ENCODE measurements around the gene CIDEA.

CIDEA gene

DNA sequence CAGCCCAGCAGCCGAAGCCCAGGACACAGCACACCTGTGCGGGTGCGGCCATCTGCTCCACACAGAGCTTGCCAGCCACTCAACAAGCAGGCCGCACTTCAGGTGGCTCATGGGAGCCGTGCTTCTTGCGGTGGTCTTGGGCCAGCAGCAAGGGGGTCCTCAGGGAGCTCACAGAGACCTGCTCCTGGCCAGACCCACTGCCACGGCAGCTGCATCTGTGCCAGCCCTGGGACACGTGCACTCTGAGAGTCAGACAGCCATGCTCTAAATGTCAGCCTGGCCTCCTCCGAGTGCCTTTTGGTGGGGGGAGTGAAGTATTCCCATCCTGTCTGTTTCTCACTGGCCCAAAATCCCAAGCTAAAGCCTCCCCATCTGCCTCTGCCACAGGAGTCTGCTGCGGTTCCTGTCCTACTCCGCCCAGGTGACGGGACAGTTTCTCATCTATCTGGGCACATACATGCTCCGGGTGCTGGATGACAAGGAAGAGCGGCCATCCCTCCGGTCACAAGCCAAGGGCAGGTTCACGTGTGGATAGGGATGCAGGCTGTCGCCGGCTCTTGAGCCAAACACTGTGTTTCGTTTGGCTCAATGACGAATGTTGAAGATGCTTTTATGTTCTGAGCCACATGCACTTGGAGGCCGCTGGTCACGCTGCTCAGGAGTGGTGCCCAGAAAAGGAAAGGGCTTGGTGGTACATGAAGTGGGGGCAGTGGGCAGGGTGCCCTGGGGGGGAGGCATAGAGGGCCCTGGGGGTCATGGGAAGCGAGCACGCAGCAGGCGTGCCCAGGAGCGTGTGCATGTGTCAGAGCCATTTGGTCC is 22.8 kb downstream of the CIDEA start:
- no peak for DNase-seq

DNA sequence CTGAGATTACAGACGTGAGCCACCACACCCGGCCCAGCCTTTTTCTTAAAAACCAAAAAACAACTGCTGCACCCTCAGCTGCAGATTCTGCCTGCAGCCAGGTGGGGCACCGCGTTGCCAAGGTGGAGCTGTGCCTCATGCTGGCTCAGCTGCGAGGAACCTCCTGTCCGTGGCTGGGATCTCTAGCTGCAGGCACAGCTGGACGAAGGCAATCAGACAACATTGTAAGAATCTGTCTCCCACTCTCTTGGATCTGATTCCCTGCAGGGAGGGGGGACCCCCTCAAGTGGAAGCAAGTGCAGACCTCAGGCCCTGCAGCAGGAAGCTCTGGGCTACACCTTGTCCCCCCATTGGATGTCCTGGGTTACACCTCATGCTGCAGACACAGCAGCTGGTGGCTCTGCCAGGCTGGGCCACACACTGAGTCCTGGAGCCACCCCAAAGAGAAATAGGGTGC is 24.1 kb downstream of the CIDEA start:
- no peak for DNase-seq

DNA sequence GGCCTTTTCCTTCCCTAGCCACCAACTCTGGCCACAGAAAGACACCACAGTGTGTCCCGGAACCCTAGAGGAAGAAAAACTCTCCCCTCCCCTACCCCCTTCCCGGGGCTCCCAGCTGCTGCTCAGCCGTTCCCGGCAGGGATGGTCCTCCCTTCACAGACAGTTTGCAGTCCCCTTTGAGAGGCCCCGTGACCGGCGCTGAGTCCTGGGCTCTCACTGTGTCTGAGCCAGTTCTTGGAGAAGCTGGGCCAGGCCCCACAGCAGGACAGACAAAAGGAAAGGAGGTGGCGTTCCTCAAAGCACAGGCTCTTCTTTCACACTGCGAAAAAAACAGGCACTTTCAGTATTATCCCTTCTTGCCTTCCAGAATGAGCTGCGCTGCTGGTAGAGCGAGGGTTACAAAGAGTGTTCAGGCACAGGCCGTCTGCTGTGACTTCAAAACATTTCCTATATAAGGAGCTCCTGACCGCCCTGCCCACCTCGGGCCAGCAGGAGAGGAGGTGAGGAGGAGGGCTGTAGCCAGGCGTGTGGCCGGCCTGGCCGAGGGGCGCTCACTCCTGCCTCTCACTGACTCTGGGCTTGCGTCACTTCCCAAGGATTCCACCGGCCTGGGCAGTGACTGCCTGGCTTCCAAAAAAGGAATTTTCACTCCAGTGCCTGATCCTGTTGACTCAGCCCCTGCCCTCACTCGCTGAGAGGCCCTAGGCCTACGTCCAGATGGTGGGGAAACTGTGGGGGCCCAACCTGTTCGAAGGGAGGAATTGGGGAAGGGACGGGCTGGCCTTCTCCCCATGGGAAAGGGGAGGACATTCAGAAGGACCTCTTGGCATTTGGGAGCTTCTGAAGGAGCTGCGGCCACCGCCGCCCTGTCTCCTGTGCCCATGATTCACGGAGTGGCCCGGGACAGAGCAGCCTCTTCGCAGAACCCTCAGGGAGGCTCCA is 24.9 kb downstream of the CIDEA start:
- no peak for DNase-seq

DNA sequence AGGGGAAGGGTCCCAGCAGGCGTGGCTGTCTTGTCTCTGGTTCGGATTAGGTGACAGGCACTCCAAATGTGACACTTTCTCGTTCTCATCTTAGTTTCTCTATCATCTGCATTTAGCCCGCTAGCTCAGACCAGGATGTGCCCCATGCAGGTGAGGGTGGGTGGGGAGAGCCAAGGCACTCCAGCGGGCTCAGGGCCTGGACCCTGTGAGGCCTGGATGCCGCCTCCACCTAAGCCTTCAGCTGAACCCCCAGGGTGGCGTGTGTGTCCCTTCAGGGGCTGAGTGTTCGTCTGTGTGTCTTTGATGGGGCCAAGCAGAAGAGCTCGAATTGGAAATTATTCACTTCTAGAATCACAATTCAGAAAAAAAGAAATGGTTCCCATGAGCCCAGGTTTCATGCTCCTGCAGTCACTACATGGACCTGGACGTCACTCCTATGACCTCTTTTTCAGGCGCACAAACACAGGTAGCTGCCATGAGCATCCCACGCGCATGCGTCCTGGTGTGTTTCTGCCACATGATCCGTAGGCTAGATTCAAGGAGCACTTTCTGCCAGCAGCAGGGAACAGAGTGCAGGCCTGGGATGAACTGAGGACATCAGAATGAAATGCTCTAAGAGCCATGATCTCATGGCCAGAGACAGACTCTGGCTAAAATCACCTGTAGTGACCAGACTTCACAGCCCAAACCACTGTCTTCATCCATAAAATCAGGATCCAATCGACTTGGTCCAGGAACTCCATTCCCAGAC is 25.8 kb downstream of the CIDEA start:
- no peak for DNase-seq

DNA sequence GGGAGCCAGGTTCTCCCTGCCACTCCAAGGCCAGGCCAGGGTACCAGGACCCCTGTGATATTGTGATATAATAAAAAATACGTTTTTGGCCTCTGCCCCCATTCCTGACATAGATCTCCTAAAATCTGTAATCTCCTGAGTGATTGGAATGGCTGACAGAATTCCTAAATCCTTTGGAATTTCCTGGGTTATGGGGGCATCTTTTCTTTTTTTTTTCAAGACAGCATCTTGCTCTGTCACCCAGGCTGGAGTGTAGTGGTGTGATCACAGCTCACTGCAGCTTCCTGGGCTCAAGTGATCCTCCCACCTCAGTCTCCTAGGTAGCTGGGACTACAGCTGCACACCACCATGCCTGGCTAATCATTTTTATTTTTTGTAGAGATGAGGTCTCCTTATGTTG is 27.7 kb downstream of the CIDEA start:
- DNase-seq, result no peak

DNA sequence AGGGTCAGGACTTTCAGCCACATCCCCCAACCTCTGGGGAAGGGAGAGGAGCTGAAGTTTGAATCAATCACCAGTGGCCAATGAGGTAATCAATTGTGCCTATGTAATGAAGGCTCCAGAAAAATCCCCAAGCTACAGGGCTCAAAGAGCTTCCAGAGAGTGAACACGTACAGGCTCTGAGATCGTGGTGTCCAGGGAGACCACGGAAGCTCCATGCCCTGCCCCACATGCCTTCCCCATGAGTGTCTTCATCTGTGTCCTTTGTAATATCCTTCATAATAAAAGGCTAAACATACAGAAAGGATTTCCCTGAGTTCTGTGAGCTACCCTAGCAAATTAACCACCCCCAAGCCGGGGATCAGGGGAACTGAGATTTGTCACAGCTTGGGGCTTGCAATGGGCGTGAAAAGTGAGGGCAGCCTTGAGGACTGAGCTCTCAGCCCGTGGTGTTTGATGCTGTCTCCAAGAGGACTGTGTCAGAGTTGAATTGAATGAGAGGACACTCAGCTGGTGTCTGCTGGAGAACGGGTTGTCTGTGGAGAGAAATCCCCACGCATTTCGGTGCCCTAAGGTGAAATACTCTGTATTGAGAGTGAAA is 28.4 kb downstream of the CIDEA start:
- no peak for DNase-seq

DNA sequence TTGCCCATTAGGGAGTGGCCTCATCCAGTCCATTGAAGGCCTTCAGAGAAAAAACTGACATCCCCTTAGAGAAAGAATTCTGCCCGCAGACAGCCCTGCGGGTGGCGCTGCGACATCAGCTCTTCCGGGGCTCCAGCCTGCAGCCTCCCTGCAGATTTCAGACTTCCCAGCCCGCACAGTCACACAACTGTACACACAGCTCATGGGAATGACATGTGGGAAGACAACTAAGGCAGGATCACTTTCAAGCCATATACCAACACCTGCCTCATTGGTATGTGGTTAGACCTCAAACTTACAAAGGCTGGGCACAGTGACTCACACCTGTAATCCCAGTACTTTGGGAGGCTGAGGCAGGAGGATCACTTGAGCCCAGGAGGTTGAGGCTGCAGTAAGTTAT is 29.1 kb downstream of the CIDEA start:
- DNase-seq, result no peak

DNA sequence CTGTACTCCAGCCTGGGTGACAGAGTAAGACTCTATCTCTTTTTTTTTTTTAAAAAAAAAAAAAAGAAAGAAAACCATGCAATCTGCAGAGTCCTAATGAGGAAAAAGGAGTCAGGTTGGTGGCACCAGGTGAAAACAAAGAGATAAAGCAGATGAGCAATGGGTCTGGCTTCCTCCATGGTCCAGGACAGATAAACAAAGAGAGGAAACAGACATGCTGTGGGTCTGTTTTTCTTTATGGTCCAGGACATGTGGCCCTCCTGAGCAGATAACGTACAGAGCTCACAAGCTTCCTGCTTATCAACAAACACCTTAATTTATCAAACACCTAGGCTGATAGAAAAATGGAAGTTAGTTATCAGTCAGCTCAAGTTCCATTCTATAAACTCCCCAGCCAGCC is 29.5 kb downstream of the CIDEA start:
- no peak for DNase-seq

DNA sequence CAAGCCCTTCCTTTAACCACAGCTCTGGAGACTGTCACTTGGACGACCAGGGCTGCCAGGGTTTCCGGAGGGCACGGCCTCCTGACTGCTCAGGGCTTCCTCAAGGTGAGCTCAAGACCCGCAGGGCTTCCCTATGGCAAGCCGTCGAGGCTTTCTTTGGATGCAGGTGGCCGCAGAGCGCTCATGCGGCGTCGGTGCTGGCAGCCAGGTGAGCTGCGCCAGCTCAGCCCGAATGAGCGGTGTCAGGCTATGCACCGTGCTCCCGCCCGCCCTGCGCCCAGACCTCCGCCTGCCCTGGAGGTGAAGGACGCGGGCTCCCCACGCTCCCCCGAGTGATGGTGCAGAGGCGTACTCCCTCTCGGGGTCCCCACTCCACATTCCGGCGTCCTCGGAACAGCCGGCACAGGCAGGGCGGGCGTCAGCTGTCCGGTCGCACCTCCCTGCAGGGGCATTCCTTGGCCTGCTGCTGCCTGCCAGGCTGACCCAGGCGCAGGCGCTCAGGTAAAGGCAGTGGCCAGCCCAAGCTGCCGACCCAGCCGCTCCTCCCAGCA is 33.0 kb downstream of the CIDEA start:
- DNase-seq, result no peak

DNA sequence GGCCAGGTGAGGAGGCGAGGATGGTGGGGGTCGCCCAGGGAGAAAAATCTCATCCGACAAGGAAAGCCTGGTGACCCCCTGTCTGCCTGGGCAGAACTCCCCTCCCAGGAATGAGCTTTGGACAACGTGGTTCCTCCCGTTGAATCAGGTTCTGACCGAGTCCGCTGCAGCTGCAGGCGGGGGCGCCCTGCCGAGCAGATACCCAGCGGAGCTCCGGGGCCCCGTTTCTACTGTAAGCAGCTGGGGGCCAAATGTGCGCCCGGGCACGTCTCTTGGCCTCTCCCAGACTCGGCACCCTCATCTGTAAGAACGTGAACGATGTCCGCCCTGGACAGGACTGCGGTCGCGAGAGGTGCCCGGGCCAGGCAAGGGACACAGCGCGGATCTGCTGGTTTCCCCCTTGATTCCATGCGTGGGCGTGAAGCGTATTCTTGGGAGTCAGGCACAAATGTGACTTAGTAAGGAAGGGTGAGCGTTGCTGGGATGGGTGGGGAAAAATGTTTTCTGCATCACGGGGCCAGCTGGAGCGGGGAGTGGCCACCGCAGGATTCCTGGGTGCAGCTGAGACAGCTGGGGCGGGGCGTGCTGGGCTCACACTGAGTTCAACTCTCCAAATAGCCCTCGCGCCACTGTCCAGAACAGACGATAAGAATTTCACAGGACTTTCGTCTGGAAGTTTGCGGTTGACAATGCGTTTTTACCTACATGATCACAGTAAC is 33.7 kb downstream of the CIDEA start:
- DNase-seq, result peak in 1 of 2 experiments; percentile 29

DNA sequence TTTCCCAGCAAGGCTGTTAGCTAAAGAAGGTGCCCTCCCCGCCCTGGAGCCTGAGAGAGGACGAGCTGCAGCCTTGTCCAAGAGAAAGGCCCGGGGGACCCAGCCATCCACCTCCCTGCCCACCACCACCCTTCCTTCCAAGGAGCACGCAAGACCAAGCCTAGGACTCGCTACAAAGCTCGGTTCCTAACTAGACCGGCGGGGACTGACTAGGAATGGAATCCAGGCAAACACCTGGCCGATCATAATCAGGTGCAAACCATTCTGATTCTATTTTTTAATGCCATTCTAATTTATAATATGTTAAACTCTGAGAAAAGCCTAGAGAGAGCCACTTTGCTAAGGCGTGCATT is 34.2 kb downstream of the CIDEA start:
- DNase-seq, result no peak

DNA sequence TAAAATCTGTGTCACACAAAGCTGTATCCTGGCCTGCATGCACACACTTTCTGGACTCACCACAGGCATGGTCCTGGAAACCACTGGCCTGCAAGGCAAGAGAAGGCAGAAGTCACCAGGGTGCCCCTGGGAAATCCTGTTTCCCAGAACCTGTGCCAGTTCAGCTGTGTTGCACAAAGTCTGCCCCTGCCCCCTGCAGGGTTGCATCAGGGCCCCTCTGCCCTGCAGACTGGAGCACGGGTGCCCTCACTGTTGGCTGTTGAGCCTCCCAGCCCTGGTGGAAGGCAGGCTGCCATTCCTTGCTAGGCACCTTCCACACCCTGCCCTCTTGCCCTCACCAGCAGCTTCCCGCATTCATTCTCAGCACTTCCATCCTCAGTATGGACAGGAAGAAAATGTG is 35.9 kb downstream of the CIDEA start:
- no peak for DNase-seq

DNA sequence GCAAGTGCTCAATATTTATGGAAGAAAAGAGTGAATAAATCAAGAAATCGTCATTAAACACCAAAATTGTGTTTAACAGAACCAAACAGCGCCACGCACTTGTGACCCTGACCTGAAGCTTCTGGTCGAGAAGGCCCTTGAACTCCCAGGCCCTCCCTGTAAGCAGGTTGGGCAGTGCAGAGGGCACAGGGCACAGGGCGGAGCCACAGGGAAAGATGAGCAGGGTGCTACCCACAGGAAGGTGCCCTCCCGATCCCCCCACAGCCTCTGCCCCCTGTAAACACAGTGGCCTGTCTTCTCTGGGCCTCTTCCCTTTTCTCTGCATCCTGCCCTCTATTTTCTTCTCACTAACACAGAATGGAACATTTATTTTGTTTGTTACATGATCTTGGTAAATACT is 37.0 kb downstream of the CIDEA start:
- no peak for DNase-seq

DNA sequence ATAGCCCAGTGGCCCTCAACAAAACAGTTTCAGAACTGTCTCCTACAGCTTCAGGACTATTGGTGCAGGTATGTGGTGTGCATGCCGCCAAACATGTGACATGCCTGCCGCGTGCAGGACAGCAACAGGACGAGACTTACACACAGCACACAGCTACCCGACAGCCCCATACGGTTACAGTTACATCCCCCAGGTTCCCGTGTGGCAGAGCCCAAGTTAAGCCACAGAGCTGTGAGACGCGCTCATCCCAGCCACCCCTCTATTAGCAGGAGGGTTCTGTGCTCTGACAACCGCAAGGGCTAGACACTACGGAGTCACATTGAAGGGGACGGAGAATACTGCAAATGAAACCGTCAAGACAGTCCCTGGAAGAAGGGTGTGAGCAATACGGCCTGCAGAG is 37.5 kb downstream of the CIDEA start:
- no peak for DNase-seq

DNA sequence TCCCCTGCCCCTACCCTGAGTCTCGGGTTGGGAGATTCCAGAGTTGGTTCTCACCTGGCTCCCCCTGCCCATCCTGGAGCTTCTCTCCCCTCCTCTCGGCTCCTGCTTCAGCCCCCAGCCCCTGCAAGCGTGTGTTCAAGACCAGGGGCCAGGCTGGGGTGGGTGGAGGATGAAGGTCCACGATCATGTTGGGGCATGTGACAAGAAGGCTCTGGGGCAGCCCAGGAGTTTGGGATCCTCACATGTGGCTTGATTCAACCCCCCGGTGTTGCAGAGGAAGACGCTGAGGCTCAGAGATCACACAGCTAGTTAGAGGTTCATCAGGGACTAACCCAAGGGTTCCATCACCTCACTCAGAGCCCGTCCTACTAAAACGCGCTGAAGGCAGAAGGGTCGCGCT is 39.7 kb downstream of the CIDEA start:
- DNase-seq, result no peak

DNA sequence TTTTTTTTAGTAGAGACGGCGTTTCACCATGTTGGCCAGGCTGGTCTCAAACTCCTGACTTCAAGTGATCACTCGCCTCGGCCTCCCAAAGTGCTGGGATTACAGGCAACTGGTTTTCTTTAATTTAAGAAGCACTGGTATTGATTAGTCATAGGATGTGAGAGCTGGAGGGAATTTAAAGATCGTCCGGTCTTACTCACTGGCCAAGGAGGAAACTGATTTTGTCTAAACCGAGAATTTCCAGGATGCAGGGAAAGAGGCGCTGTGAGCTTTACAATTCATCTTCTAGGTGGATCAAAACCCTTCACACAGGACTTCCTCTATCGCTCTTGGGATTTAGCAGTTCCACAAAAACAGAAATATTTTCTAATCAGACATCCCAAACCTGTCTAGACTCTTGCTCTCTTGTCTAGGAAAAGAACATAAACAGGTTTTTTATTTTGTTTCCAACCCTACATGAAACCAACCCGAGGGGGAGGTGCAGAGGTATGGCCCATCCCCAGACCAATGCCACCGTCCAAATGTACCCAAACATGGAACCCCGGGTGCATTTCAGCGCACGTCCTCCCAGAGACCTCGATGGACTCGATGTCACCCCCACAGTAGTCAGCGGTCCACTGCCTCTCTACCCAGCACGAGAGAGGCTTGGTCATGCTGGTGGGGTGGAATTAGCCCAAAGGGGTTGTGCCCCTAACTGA is 41.4 kb downstream of the CIDEA start:
- no peak for DNase-seq

DNA sequence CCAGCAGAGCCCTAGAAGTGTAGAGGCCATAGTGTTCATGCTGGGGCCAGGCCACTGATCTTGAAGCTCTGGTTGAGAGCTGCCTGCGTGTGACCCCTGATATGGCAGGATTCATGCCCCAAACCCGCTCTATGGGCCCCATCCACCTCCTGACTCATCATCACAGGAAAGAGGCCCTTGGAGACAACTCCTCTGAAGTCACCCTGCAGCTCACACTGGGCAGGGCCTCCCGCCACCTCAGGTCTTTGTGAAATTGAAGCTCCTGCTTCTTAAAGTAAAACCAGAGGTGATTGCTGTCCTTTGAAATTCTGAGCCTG is 41.9 kb downstream of the CIDEA start:
- no peak for DNase-seq

DNA sequence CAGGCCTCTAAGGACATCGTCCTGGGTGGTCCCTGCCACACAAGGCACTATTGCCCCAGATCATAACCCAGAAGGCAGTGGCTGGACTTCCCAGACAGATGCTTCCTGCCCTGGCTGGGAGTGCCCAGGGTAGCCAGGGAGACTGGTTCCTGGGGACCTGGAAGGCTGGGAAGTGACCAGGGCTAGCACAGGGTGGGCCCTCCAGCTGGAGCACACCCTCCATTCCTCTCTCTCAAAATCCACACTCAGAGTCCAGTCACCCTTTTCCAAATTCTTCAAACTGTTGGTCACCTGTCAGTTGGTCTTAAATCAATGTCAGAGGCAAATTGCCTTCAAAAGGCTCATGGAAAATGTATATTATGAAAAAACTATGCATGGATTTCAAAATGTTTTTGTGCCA is 42.3 kb downstream of the CIDEA start:
- no peak for DNase-seq

DNA sequence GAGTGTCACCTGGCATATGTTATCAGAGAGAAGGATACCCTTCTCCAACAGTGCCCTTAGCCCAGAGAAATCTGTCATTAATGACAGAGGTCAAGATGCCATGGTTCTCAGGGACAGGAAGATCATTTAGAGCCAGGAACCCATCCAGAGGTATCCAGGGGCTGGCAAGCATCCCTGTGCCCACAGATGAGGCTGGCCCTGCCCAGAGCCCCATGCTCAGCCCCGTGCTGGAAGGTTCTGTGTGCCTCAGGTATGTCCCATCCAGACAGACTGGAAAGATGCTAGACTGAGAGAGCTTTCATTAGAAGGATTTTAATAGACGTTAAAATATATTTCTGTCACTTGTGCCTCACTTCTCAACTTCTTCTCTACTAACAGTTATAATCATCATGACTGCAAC is 45.7 kb downstream of the CIDEA start:
- no peak for DNase-seq

DNA sequence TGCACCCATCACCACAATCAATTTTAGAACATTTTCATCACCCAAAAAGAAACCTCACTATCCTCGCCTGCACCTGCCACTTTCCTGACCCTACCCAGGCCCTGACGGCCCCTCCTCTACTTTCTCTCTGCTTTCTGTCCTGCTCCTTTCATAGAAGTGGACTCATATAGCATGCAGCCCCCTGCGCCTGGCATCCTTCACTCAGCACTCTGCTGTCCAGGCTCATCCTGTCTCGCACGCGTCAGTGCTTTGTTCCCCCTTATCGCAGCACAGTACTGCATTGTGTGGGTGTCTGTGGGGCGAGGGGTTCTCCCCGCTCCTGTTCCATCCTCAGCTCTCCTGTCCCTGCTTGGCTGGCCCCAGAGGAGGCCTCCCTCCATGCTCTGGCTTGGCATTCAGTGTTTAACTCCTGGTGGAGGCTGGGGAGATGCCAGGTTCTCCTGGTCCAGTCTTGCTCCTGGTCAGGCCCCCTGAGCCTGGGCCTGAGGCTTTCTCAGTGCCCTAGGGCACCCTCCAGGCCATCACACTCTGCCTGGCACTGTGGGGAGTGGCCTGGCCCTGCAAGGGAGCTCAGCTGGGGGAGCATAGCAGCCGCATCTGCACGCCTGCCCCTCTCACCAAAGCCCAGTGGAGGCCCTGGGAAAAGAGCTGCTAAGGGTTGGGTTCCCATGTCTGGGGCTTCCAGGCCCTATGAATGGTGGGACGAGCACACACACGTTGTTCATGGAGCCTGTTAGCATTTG is 47.3 kb downstream of the CIDEA start:
- DNase-seq, result no peak
